OCI-LY3 (cell line): ENCODE data around the gene RPGRIP1.

Experiments
- EZH2phosphoT487 ChIP-seq: fragments of 200-600 bp; shearing (Covaris generic); IDR thresholded peaks from 2 replicates; pipeline ENCODE4 v1.6.1; 2018; ENCODE audit warnings: antibody characterized with exemption, mixed run types, low read depth
- TF ChIP-seq, protein P1 (sequence below): fragments of 200-600, 300-600 bp; sonication (generic); IDR thresholded peaks from 2 replicates; pipeline ENCODE4 v1.5.1; 2014; ENCODE audit warnings: antibody characterized with exemption, low read length, low read depth

DNA sequence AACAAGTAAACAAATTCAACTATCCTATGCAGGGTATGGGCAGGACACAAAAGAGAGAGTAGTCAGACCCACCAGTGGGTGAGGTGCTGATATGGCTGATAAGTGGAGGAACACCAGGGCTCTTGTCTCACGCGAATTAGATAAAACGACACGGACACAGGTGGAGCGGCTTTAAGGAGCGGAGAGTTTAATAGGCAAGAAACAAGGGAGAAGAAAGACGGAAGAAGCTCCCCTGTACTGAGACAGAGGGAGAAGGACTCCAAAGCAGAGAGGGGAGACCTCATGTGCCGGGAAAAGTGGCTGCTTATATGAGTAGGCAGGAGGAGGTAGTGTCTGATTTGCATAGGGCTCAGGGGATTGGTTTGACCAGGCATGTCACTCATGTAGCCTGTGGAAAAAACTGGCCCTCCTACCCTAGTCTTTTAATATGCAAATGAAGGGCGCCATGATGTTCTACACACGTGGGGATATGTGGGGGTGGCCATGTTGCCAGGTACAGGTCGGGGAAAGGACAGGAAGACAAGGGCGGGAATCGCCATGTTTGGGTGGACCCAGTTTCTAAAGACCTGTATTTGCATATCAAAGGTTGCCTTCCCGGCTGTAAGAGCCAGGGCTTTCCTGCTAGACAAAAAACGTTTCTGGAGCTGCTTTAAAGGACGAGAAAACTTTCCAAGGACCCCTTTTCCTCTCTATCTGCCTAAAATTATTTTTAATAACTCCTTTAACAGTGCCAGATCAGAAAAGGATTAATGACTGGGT, 28.8 kb downstream of the RPGRIP1 start:
- TF ChIP-seq, protein P1, sequence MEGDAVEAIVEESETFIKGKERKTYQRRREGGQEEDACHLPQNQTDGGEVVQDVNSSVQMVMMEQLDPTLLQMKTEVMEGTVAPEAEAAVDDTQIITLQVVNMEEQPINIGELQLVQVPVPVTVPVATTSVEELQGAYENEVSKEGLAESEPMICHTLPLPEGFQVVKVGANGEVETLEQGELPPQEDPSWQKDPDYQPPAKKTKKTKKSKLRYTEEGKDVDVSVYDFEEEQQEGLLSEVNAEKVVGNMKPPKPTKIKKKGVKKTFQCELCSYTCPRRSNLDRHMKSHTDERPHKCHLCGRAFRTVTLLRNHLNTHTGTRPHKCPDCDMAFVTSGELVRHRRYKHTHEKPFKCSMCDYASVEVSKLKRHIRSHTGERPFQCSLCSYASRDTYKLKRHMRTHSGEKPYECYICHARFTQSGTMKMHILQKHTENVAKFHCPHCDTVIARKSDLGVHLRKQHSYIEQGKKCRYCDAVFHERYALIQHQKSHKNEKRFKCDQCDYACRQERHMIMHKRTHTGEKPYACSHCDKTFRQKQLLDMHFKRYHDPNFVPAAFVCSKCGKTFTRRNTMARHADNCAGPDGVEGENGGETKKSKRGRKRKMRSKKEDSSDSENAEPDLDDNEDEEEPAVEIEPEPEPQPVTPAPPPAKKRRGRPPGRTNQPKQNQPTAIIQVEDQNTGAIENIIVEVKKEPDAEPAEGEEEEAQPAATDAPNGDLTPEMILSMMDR: no peak
- no peak for TF ChIP-seq EZH2phosphoT487
